WTC11 (cell line): ENCODE measurements around the gene SLC7A10. TPM values are rescaled to one million over a fixed set of nuclear protein-coding genes. Genes with fewer than 3 reads are reported as not detected.

ENCODE experiments used
- ATAC-seq: fragments of 200-7000 bp; cut with Tn5 transposase; 2 replicates; pipeline ENCODE4 v1.10.0; 2021; ENCODE audit warnings: mild to moderate bottlenecking, moderate library complexity
- CTCF ChIA-PET: fragments of 300-600 bp; sonication (Branson Sonifier 250); formaldehyde crosslinking; loops from one replicate; lab custom pipeline; 2021; ENCODE audit warnings: antibody characterized with exemption; lab: Charles Lee
- POLR2A ChIA-PET: fragments of 350-600 bp; sonication (Branson Sonifier 250); formaldehyde crosslinking; loops from one replicate; lab custom pipeline; 2021; ENCODE audit warnings: antibody characterized with exemption; lab: Charles Lee
- DNase-seq: peaks from one replicate; pipeline ENCODE4 v3.0.0; 2021; ENCODE audit warnings: low spot score
- H3K27ac Mint-ChIP-seq: 2 replicates; pipeline ENCODE4 v1.8.0; 2021; ENCODE audit warnings: mixed read lengths
- H3K27me3 Mint-ChIP-seq: 2 replicates; pipeline ENCODE4 v1.8.0; 2021; ENCODE audit warnings: low read depth, mild to moderate bottlenecking, moderate library complexity, mixed read lengths
- H3K36me3 Mint-ChIP-seq: 2 replicates; pipeline ENCODE4 v1.8.0; 2021; ENCODE audit warnings: mixed read lengths
- H3K4me1 Mint-ChIP-seq: 2 replicates; pipeline ENCODE4 v1.8.0; 2022; ENCODE audit warnings: mixed read lengths
- H3K4me3 Mint-ChIP-seq: 2 replicates; pipeline ENCODE4 v1.8.0; 2021; ENCODE audit warnings: mild to moderate bottlenecking, moderate library complexity, mixed read lengths
- H3K9me3 Mint-ChIP-seq: 2 replicates; pipeline ENCODE4 v1.8.0; 2021; ENCODE audit warnings: mixed read lengths
- CREB1 ChIP-seq: sonication (generic); formaldehyde crosslinking; IDR thresholded peaks from 2 replicates; pipeline ENCODE4 v1.8.0; 2023; ENCODE audit warnings: mild to moderate bottlenecking, missing genetic modification reagents
- FOXP1 ChIP-seq: sonication (generic); formaldehyde crosslinking; IDR thresholded peaks from 2 replicates; pipeline ENCODE4 v1.8.0; 2022; ENCODE audit warnings: missing genetic modification reagents, mild to moderate bottlenecking, moderate library complexity, borderline replicate concordance
- NFATC4 ChIP-seq: fragments of 250-450 bp; sonication (Bioruptor Pico); IDR thresholded peaks from 2 replicates; pipeline ENCODE4 v1.9.0; 2021; ENCODE audit warnings: mild to moderate bottlenecking
- NFE2L1 ChIP-seq: sonication (generic); formaldehyde crosslinking; IDR thresholded peaks from 2 replicates; pipeline ENCODE4 v1.8.1; 2023; ENCODE audit warnings: missing genetic modification reagents
- NR3C1 ChIP-seq: sonication (generic); formaldehyde crosslinking; conservative IDR thresholded peaks from 2 replicates; pipeline ENCODE4 v1.8.1; 2023; ENCODE audit warnings: low read depth, mild to moderate bottlenecking, missing genetic modification reagents
- SMAD3 ChIP-seq: sonication (generic); formaldehyde crosslinking; IDR thresholded peaks from 2 replicates; pipeline ENCODE4 v1.8.0; 2022; ENCODE audit warnings: missing genetic modification reagents, mild to moderate bottlenecking, borderline replicate concordance
- SOX15 ChIP-seq: fragments of 250-450 bp; sonication (Bioruptor Pico); IDR thresholded peaks from 2 replicates; pipeline ENCODE4 v1.9.0; 2021; ENCODE audit warnings: mild to moderate bottlenecking
- SP1 ChIP-seq: sonication (generic); formaldehyde crosslinking; conservative IDR thresholded peaks from 2 replicates; pipeline ENCODE4 v1.8.1; 2022; ENCODE audit warnings: missing genetic modification reagents
- TP53 ChIP-seq: sonication (generic); formaldehyde crosslinking; IDR thresholded peaks from 2 replicates; pipeline ENCODE4 v1.8.1; 2023; ENCODE audit warnings: mild to moderate bottlenecking, missing genetic modification reagents
- ZBTB21 ChIP-seq: sonication (generic); formaldehyde crosslinking; IDR thresholded peaks from 2 replicates; pipeline ENCODE4 v1.8.1; 2023; ENCODE audit warnings: mild to moderate bottlenecking, missing genetic modification reagents, borderline replicate concordance
- ZNF219 ChIP-seq: sonication (generic); formaldehyde crosslinking; IDR thresholded peaks from 2 replicates; pipeline ENCODE4 v1.8.0; 2023; ENCODE audit warnings: missing genetic modification reagents, mild to moderate bottlenecking, borderline replicate concordance
- ZNF232 ChIP-seq: sonication (generic); formaldehyde crosslinking; IDR thresholded peaks from 2 replicates; pipeline ENCODE4 v1.8.0; 2022; ENCODE audit warnings: mild to moderate bottlenecking, missing genetic modification reagents
- ZNF263 ChIP-seq: sonication (generic); formaldehyde crosslinking; IDR thresholded peaks from 2 replicates; pipeline ENCODE4 v1.8.1; 2022; ENCODE audit warnings: low read depth, mild to moderate bottlenecking, moderate library complexity, missing genetic modification reagents
- ZNF317 ChIP-seq: sonication (generic); formaldehyde crosslinking; IDR thresholded peaks from 2 replicates; pipeline ENCODE4 v1.8.1; 2023; ENCODE audit warnings: low read depth, mild to moderate bottlenecking, moderate library complexity, missing genetic modification reagents, borderline replicate concordance
- ZNF671 ChIP-seq: fragments of 250-450 bp; sonication (Bioruptor Pico); IDR thresholded peaks from 2 replicates; pipeline ENCODE4 v1.8.0; 2021; ENCODE audit warnings: mild to moderate bottlenecking
- total RNA-seq: library from RNA; stranded (reverse); gene quantifications from 3 replicates; pipeline ENCODE4 v1.2.3, GENCODE V29; 2021
- TF ChIP-seq, protein P1 (sequence below): sonication (generic); formaldehyde crosslinking; IDR thresholded peaks from 2 replicates; pipeline ENCODE4 v1.8.1; 2022; ENCODE audit warnings: mild to moderate bottlenecking, missing genetic modification reagents, moderate library complexity, borderline replicate concordance
- TF ChIP-seq, protein P2 (sequence below): sonication (generic); formaldehyde crosslinking; IDR thresholded peaks from 2 replicates; pipeline ENCODE4 v1.8.1; 2022; ENCODE audit warnings: low read depth, mild to moderate bottlenecking, moderate library complexity, missing genetic modification reagents, borderline replicate concordance
- TF ChIP-seq, protein P3 (sequence below): sonication (generic); formaldehyde crosslinking; conservative IDR thresholded peaks from 2 replicates; pipeline ENCODE4 v1.8.1; 2022; ENCODE audit warnings: mild to moderate bottlenecking, missing genetic modification reagents
- TF ChIP-seq, protein P4 (sequence below): sonication (generic); formaldehyde crosslinking; conservative IDR thresholded peaks from 2 replicates; pipeline ENCODE4 v1.8.1; 2023; ENCODE audit warnings: mild to moderate bottlenecking, low read depth, missing genetic modification reagents, moderate library complexity
- TF ChIP-seq, protein P5 (sequence below): sonication (generic); formaldehyde crosslinking; IDR thresholded peaks from 2 replicates; pipeline ENCODE4 v1.8.0; 2022; ENCODE audit warnings: mild to moderate bottlenecking, missing genetic modification reagents
- TF ChIP-seq, protein P6 (sequence below): sonication (generic); formaldehyde crosslinking; IDR thresholded peaks from 2 replicates; pipeline ENCODE4 v1.8.0; 2022; ENCODE audit warnings: mild to moderate bottlenecking, missing genetic modification reagents
- TF ChIP-seq, protein P7 (sequence below): fragments of 250-450 bp; sonication (Bioruptor Pico); conservative IDR thresholded peaks from 2 replicates; pipeline ENCODE4 v1.9.0; 2021; ENCODE audit warnings: mild to moderate bottlenecking
- TF ChIP-seq, protein P8 (sequence below): sonication (generic); formaldehyde crosslinking; IDR thresholded peaks from 2 replicates; pipeline ENCODE4 v1.8.0; 2022; ENCODE audit warnings: missing genetic modification reagents

Gene SLC7A10
- total RNA-seq, 1 experiment from 2014 or later: 4.2 TPM

DNA sequence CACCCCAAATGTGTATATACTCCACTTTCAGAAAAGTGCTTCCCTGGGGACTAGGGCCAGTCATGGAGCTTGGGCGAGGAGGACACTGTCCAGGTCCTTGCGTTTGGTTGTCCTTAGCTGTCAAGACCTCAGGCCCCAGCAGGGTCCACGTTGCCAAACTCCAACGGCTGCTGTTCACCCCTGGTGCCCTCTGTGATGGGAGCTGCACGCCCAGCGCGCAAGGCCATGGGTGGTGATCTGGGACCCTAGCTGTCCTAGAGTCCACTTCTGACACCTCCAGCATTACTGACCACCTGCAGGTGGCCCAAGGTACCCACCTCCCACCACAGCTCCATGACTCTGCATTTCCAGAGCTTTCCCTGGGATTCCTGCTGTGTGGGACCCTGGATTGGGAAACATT lies 27.5 kb downstream of the SLC7A10 start:
- ChIA-PET POLR2A (no interaction called here), CTCF (interaction anchor here (1.2 to 5.2 kb wide), 4 partner anchors 14 to 79 kb away, joined by 3 to 34 read pairs (median 4); partner anchors contain the start of gene SLC7A10)
- no peak for DNase-seq
- H3K4me3 Mint-ChIP-seq: no peak overlapping the region
- H3K27me3 Mint-ChIP-seq: peaks cover 6% of the 10 kb centered on the region
- no peaks in the 10 kb centered on the region for H3K4me1 Mint-ChIP-seq
- no peak for ATAC-seq
- H3K36me3 Mint-ChIP-seq: peaks cover 12% of the 10 kb centered on the region
- no peak for TF ChIP-seq NR3C1 (CRISPR knock-in tag)
- TF ChIP-seq ZNF317 (CRISPR knock-in tag): no peak
- TF ChIP-seq, protein P1, sequence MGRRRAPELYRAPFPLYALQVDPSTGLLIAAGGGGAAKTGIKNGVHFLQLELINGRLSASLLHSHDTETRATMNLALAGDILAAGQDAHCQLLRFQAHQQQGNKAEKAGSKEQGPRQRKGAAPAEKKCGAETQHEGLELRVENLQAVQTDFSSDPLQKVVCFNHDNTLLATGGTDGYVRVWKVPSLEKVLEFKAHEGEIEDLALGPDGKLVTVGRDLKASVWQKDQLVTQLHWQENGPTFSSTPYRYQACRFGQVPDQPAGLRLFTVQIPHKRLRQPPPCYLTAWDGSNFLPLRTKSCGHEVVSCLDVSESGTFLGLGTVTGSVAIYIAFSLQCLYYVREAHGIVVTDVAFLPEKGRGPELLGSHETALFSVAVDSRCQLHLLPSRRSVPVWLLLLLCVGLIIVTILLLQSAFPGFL (CRISPR knock-in tag): no peak
- no peak for TF ChIP-seq ZNF232 (CRISPR knock-in tag)
- TF ChIP-seq ZBTB21 (CRISPR knock-in tag): no peak
- no peak for TF ChIP-seq NFATC4 (CRISPR knock-in tag)
- no peak for TF ChIP-seq ZNF219 (CRISPR knock-in tag)
- TF ChIP-seq, protein P2, sequence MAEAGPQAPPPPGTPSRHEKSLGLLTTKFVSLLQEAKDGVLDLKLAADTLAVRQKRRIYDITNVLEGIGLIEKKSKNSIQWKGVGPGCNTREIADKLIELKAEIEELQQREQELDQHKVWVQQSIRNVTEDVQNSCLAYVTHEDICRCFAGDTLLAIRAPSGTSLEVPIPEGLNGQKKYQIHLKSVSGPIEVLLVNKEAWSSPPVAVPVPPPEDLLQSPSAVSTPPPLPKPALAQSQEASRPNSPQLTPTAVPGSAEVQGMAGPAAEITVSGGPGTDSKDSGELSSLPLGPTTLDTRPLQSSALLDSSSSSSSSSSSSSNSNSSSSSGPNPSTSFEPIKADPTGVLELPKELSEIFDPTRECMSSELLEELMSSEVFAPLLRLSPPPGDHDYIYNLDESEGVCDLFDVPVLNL (CRISPR knock-in tag): no peak
- 0 out of 2 replicates have a peak, but pooled peaks cover 4% of the 10 kb centered on the region for H3K9me3 Mint-ChIP-seq
- no peak overlapping the region for H3K27ac Mint-ChIP-seq

DNA sequence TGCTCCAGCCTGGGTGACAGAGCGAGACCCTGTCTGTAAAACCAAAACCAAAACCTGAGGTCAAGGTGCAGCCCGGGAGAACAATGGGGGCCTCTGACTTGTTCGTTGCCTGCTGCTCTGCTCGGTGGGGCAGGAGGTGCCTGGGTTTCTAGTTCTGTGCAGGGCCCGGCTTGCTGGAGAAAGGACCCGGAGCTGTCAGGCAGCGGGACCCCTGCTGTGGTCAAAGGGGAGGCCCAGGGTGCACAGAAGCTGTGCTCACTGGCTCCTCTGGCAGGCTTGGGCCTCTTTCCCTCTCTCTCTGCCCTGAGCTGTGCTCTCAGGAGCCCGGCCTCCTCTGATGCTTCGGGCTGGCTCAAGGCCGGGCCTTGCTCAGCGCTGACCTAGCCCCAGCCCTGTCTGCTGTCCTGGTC lies 28.1 kb downstream of the SLC7A10 start:
- H3K4me3 Mint-ChIP-seq: no peak overlapping the region
- DNase-seq (no peak), ATAC-seq (no peak)
- ChIA-PET POLR2A (no interaction called here), CTCF (interaction anchor here (0.6 to 5.2 kb wide), 3 partner anchors 10 to 28 kb away, joined by 3 to 34 read pairs (median 3); partner anchors contain the start of gene SLC7A10)
- no peaks in the 10 kb centered on the region for H3K4me1 Mint-ChIP-seq
- H3K27me3 Mint-ChIP-seq: peaks cover 12% of the 10 kb centered on the region
- H3K27ac Mint-ChIP-seq: no peak overlapping the region
- H3K36me3 Mint-ChIP-seq: peaks cover 7% of the 10 kb centered on the region; the same call in 1 of the 2 replicates
- no peaks in the 10 kb centered on the region for H3K9me3 Mint-ChIP-seq
- TF ChIP-seq NR3C1 (CRISPR knock-in tag): no peak
- no peak for TF ChIP-seq FOXP1 (CRISPR knock-in tag)
- TF ChIP-seq, protein P3, sequence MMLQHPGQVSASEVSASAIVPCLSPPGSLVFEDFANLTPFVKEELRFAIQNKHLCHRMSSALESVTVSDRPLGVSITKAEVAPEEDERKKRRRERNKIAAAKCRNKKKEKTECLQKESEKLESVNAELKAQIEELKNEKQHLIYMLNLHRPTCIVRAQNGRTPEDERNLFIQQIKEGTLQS (CRISPR knock-in tag): no peak
- no peak for TF ChIP-seq SMAD3
- TF ChIP-seq, protein P4, sequence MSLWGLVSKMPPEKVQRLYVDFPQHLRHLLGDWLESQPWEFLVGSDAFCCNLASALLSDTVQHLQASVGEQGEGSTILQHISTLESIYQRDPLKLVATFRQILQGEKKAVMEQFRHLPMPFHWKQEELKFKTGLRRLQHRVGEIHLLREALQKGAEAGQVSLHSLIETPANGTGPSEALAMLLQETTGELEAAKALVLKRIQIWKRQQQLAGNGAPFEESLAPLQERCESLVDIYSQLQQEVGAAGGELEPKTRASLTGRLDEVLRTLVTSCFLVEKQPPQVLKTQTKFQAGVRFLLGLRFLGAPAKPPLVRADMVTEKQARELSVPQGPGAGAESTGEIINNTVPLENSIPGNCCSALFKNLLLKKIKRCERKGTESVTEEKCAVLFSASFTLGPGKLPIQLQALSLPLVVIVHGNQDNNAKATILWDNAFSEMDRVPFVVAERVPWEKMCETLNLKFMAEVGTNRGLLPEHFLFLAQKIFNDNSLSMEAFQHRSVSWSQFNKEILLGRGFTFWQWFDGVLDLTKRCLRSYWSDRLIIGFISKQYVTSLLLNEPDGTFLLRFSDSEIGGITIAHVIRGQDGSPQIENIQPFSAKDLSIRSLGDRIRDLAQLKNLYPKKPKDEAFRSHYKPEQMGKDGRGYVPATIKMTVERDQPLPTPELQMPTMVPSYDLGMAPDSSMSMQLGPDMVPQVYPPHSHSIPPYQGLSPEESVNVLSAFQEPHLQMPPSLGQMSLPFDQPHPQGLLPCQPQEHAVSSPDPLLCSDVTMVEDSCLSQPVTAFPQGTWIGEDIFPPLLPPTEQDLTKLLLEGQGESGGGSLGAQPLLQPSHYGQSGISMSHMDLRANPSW (CRISPR knock-in tag): no peak
- TF ChIP-seq, protein P5, sequence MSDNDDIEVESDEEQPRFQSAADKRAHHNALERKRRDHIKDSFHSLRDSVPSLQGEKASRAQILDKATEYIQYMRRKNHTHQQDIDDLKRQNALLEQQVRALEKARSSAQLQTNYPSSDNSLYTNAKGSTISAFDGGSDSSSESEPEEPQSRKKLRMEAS (CRISPR knock-in tag): no peak
- no peak for TF ChIP-seq ZNF671 (CRISPR knock-in tag)
- TF ChIP-seq SOX15 (CRISPR knock-in tag): no peak
- TF ChIP-seq, protein P6, sequence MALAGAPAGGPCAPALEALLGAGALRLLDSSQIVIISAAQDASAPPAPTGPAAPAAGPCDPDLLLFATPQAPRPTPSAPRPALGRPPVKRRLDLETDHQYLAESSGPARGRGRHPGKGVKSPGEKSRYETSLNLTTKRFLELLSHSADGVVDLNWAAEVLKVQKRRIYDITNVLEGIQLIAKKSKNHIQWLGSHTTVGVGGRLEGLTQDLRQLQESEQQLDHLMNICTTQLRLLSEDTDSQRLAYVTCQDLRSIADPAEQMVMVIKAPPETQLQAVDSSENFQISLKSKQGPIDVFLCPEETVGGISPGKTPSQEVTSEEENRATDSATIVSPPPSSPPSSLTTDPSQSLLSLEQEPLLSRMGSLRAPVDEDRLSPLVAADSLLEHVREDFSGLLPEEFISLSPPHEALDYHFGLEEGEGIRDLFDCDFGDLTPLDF (CRISPR knock-in tag): no peak
- TF ChIP-seq CREB1 (CRISPR knock-in tag): no peak
- no peak for TF ChIP-seq ZNF263 (CRISPR knock-in tag)
- TF ChIP-seq, protein P7, sequence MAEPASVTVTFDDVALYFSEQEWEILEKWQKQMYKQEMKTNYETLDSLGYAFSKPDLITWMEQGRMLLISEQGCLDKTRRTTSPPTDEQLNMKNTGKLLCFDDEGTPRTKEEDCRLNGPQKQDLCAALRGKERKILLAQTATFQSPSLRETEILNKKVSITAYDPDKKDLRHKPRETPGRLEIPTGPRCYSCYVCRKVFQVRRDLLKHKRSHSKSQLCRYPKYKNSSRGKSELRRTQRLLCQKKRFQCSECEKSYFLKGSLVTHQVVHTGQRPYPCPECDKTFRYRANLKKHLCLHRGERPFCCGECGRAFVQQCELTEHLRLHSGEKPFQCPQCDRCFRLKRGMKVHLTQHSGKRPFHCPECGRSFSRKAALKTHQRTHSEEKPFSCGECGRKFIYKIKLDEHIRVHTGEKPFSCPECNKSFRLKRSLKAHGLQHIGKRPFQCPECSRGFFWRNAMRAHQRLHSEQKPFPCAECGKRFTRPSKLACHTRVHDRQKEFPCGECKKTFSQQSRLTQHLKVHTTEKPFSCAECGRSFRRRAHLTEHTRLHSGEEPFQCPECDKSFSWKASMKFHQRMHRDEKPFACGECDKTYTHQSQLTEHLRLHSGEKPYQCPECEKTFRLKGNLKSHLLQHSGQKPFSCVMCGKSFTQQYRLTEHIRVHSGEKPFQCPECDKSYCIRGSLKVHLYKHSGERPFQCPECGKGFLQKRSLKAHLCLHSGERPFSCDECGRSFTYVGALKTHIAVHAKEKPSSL: no peak
- no peak for TF ChIP-seq TP53 (CRISPR knock-in tag)
- TF ChIP-seq SP1 (CRISPR knock-in tag): no peak
- TF ChIP-seq NFE2L1 (CRISPR knock-in tag): no peak
- TF ChIP-seq, protein P8, sequence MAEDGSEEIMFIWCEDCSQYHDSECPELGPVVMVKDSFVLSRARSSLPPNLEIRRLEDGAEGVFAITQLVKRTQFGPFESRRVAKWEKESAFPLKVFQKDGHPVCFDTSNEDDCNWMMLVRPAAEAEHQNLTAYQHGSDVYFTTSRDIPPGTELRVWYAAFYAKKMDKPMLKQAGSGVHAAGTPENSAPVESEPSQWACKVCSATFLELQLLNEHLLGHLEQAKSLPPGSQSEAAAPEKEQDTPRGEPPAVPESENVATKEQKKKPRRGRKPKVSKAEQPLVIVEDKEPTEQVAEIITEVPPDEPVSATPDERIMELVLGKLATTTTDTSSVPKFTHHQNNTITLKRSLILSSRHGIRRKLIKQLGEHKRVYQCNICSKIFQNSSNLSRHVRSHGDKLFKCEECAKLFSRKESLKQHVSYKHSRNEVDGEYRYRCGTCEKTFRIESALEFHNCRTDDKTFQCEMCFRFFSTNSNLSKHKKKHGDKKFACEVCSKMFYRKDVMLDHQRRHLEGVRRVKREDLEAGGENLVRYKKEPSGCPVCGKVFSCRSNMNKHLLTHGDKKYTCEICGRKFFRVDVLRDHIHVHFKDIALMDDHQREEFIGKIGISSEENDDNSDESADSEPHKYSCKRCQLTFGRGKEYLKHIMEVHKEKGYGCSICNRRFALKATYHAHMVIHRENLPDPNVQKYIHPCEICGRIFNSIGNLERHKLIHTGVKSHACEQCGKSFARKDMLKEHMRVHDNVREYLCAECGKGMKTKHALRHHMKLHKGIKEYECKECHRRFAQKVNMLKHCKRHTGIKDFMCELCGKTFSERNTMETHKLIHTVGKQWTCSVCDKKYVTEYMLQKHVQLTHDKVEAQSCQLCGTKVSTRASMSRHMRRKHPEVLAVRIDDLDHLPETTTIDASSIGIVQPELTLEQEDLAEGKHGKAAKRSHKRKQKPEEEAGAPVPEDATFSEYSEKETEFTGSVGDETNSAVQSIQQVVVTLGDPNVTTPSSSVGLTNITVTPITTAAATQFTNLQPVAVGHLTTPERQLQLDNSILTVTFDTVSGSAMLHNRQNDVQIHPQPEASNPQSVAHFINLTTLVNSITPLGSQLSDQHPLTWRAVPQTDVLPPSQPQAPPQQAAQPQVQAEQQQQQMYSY (CRISPR knock-in tag): no peak
